Measurements from ENCODE around the gene TTYH2.

Gene TTYH2

DNA sequence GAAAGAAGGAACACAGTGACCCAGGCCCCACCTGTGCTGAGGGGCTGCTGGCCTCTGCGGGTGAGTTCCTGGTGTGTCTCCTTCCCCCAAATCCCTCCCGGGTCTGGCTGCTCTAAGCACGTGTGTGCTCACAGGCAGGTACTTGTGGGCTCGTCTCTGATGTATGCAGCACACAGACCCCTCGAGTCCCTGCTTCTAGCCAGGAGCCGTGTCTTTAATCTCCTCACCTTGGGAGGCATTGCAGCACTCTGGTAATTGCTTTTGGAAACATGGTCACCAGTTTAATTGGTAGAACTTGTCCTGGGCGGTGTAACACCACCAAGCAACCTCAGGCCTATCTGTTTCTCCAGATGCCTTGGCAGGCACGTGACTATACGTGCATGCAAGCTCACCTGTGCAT is 18.7 kb upstream of the TTYH2 start:
- no peak for DNase-seq (ENCODE audit: low read depth)

DNA sequence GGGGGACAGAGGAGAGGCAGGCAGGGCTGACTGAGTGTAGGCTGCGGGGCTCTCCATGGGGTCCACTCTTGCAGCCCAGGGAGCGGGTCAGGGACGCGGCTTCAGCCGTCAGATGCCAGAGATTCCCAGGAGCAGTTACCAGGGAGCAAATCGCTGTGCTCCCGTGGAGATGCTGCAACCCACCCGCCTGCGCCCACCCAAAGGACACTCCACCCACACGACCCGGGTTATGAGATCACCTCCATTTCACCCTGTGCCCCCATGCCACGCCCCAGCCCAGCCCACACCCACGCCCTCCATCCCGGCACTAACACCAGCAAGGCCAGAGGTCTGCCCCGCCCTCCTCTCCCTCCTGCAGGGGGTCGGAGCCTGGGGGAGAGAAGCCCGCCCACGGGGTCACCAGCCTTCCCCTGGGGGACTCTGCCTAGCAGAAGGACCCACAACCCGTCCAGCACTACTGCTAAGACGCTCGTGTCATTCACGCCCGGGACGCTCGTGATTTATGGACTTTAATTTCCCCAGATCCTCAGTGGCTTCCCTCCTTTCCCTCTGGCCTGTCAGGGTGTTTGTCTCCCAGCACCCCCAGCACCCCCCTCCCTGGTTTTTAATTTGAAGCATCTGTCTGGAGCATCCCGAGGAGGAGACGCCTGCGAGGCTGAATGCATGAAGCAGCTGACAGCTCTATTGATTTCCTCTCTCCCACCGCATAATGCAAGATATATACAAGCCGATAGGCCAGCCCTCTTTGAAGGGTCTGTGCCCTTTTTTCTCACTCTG is 16.6 kb upstream of the TTYH2 start:
- DNase-seq (ENCODE audit: low read depth), result no peak

DNA sequence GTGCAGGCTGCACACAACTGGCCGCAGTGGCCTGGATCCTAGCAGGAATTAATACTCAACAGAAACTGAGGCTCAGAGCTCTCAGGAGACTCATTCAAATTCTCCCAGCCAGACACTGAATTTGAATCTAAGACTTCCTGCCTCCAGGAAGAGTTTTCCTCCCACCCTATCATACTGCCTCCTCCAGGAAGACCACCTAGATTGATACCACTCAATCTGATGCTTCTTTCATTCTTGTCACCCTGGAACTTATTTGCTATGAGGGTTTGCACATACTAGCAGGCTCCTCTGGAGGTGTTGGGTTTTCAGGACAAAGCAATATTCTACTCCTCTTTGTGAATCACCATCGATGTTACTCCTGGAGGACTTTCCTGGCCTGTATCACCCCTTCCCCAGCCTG is 15.6 kb upstream of the TTYH2 start:
- DNase-seq (ENCODE audit: low read depth), result no peak

DNA sequence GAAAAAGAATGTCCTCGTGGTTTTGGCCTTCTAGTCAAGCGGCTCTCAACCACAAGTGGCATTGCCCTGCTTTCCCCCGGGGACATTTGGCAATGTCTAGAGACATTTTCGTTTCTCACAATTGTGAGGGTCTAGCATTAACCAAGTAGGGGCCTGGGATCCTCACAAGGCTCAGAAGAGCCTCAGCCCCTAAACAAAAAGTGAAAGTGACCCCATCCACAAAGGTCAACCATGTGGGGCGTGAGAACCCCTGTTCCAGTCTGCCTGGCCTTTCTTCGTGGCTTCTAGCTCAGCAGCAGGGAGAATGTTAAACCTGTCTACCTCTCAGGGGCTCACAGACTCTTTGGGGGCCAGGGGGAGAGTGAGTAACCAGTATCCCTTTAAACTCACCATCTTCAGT is 14.7 kb upstream of the TTYH2 start:
- no peak for DNase-seq (ENCODE audit: low read depth)

DNA sequence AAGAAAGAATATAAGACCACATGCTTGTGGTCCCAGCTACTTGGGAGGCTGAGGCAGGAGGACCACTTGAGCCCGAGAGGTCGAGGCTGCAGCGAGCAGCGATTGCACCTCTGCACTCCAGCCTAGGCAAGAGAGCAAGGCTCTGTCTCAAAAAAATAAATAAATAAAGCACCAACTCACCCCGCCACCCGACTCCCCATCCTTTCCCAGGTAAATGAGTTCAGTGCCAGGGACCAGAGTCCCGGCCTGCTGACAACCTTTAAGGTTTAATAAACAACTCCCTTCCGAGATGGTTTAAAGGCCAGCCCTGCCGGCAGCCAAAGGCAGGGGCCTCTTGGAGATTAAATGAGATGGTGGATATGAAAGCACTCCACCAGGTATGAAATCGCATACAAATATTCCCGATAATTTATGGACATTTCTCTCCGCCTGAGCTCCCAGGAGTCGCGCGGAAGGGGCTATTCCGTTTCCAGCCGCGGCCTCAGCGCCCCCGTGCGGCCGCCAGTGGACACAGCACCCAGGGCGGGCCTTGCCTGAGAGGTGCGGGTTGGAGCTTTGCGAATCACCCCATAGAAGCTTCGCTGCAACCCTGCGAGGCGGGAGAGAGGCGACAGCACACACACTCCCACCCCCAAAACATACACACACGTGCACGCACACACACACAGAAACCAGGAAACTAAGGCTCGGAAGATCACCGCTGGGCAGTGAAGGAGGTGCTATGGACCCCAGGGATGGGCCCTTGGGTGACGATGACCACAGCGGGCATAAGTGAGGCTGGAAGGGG is 13.9 kb upstream of the TTYH2 start:
- DNase-seq (ENCODE audit: low read depth), result no peak

DNA sequence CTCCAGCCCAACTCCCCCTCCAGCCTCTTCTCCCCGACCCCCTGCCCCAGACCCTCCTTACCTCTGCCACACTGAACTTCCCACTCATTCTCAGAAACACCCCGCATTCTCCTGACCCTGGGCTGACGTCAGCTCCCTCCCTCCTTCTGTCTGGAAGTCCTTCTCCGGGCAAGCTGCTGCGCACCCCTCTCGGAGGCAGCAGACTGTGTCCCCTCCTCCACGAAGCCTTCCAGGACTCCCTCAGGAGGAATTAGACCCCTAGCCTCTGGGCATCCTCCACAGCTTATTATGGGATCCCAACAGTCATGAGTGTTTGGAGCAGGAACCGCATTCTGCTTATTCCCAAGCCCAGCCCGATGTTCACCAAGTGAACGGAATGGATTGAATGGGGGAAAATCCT is 13.3 kb upstream of the TTYH2 start:
- no peak for DNase-seq (ENCODE audit: low read depth)

DNA sequence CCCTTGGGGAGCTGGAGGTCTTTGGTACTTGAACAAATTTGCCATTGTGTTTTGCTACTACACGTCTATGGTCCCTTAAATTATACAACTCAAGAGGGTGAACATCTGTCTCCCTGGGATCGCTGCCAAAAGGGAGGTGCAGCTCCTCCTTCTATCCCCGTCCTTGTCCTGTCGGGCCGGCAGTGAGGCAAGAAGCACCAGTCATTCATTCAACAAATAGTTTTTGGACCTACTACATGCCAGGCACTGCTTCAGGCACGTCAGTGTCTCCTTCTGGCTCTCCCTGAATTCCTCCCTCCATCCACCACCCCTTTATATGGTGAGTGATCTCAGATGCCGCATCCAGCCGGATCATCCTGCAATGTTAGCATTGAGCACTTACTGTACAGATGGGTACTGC is 12.1 kb upstream of the TTYH2 start:
- DNase-seq (ENCODE audit: low read depth), result no peak

DNA sequence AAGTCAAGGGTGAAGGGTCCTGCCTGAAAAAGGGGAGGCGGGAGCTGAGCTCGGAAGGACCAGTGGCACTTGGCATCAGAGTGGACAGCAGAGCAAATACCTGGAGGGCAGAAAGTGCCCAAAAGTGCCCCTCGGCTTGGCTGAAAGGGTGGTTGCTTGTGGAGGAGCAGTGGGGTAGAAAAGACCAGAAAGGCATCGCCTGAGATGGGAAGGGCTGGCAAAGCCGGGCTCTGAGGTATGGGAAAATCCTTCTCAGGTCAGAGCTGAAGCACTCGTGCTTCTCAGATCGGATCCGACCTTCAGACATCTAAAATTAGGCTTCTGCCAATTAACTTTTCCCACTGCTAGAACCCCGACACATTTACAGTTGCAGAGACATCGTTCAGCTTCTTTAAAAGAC is 11.4 kb upstream of the TTYH2 start:
- no peak for DNase-seq (ENCODE audit: low read depth)

DNA sequence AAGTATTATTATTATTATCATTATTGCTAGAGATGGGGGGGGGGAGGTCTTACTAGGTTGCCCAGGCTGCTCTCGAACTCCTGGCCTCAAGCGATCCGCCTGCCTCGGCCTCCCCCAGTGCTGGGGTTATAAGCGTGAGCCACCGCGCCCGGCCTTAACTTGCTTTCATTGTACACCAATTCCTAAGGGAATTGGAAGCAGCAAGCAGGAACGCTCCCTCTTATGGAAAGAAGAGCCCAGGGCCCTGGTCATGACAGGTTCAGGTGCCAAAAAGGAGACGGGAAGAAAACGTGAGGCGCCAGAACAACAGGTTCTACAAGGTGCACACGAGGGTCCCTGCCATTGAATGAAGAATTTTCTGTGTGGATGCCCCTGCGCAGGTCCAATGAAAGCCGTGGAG is 10.4 kb upstream of the TTYH2 start:
- no peak for DNase-seq (ENCODE audit: low read depth)

DNA sequence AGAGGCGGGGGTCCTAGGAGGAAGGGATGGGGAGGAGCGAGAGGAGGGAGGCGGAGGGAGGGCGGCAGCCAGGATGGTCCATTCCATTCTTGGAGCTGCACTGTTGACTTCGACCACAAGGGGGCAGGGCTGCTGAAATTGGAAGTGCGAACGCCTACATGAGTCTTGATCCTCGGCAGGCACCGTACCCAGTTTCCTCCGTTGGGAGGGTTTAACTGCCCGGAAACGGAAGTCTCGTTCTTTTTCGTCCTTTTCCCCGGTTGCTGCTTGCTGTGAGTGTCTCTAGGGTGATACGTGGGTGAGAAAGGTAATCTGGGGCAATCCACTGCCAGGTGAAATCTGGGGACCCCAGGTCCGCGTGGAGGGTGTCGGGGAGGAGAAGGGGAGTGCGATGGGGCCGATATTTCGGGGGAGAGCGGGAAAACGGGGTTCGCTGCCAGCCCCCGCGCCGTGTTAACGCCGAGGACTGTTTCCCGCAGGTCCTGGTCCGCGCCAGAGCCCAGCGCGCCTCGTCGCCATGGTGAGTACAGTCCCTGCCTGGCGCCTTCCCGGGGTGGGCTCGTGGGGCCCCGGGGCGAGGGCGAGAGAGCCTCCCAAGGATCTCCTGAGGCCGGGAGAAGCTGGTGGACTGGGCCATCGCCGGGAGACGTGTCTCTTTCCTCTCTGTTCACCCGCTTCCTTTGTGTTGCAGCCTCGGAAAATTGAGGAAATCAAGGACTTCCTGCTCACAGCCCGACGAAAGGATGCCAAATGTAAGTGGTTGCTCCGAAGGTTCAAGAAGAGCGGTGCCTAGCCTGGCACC is 9.7 kb upstream of the TTYH2 start, which contains the start of gene RPL38:
RPL38 (plus strand) TSS at position 240 of the 802 bp plus-strand sequence; CDS start at position 518, 278 bp downstream.
- DNase-seq (ENCODE audit: low read depth), result peak; percentile 94

DNA sequence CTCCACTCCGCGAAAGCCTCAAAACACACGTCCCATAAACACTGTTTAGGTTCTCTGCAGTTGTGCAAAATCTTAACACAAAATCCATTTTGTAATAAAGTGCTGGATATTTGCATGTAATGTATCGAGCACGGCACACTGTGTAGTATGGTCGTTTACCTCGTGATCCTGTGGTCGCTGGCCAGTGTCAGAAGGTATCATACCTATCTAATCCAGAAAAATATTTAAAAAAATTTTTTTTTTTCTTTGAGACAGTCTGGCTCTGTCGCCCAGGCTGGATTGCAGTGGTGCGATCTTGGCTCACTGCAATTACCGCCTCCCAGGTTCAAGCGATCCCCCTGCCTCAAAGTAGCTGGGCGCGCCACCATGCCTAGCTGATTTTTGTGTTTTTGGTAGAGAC is 8.9 kb upstream of the TTYH2 start:
- no peak for DNase-seq (ENCODE audit: low read depth)

DNA sequence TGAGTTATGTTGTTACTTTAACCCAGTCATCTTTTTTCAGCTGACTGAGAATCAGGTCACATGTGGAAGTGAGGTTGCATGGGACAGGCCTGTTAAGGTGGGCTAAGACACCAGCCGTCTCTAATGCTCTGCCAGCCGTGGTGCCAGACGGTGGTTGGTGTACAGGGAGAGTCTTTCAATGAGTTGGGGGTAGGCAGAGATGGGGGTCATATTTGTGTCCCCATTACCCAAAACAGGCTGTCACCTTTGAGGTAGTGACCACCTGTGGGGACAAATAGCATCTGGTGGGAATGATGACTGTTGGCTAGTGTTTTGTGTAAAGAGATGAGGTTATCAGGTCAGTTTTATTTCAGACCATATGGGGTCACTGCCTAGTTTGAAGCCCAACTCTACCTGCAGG is 8.1 kb upstream of the TTYH2 start:
- DNase-seq (ENCODE audit: low read depth), result no peak

DNA sequence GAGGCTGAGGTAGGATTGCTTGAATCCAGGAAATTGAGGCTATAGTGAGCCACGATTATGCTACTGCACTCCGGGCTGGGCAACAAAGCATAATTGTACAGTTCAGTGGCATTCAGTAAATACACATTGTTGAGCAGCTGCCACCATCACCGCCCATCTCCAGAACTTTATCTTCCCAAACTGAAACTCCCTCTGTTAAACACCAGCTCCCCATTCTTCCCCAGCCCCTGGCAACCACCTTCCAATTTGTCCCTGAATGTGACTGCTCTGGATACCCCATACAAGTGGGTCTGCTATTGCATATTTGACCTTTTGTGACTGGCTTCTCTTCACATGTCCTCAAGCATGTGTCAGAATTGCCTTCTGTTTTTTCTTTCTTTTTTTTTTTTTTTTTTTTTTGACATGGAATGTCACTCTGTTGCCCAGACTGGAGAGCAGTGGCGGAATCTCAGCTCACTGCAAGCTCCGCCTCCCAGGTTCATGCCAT is 7.0 kb upstream of the TTYH2 start:
- DNase-seq (ENCODE audit: low read depth), result no peak

DNA sequence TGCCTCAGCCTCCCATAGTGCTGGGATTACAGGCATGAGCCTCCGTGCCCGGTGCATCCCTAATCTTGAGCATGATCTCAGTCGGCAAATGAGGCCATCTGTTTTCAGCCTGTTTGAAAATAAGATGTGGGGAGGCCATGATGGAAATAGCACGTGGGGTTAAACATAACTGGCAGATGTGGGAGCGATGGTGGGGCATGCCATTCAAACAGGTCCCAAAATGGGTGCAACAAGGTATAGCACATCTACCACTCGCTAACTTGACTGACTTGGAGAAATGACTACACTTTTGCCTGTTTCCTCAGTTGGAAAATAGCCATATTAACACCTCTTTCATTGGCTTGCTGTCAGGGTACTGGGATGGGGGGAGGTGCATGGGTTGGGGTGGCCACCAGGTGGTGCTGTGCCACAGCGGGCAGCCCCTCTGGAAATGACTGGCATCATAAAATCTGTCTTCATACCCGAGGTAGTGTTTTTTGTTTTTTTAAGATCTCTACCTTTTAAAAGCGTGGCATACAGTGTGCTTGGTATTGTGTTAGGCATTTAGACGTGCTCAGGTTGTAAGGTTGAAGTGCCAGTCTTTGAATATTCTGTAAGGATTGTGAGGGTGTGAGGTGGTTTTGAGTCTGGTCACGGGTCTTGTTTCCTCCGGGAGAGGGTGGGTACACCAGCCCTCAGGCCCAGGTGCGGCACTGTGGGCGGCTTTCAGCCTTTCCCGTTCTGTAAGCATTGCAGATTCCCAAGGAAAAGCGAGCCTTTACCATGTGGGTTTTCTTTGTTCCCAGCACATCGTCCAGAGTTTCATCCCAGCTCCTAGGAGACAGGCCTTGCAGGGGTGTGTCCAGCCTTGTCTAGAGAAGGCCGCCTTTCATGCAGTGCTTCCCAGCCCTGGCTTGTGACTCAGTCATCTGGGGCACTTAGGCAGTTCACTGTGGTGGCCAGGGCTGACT is 2.9 kb upstream of the TTYH2 start:
- peak; percentile 58 for DNase-seq (ENCODE audit: low read depth)

DNA sequence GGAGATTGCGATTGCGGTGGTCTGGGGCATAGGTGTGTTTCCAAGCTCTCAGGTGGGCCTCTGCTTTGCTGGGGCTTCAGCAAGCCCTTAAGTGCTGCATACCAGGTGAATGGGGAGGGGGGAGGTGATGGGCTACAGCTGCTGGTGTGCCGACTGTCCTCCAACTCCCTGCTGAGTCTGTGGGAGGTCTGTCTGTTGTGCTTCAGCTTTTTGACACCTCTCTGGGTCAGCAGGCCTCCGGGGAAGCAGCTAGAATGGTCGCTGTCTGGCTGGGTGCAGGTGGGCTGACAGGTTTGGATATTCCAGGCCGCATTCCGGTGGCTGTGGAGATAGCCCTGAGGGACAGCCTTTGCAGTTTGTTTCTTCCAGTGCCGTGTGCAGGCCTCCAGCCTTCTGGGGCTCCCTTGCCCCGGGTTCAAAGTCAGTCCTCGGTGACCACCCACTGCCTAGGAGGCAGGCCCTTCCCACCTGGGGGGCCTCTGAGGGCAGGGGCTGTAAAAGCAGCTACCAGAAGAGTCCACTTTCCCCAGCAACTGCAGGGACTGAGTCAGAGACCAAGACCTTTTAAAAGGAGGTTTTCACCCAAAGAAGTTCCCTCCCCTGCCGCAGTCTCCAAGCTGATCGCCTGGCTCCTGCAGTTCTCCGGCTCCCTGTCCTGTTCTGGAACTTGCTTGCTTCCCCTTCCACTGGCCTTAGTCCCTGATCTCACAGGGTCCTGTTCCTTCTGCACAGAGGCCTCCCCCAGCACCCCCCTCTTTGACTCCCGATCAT is 2.0 kb upstream of the TTYH2 start:
- DNase-seq (ENCODE audit: low read depth), result no peak

DNA sequence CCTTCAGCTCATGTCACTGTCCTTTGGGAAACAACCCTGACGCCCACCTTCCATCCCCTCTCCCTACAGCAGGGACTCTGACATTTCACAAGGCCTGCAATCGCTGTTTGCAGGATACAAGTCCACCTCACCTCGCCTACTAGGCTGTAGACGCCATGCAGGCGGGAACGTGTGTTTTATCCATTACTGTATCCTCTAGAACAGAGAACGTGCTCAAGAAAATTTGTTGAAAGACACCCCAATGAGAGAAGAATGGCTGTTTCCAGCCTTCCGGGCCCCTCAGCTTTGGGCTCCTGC is 1.5 kb upstream of the TTYH2 start:
- no peak for DNase-seq (ENCODE audit: low read depth)

DNA sequence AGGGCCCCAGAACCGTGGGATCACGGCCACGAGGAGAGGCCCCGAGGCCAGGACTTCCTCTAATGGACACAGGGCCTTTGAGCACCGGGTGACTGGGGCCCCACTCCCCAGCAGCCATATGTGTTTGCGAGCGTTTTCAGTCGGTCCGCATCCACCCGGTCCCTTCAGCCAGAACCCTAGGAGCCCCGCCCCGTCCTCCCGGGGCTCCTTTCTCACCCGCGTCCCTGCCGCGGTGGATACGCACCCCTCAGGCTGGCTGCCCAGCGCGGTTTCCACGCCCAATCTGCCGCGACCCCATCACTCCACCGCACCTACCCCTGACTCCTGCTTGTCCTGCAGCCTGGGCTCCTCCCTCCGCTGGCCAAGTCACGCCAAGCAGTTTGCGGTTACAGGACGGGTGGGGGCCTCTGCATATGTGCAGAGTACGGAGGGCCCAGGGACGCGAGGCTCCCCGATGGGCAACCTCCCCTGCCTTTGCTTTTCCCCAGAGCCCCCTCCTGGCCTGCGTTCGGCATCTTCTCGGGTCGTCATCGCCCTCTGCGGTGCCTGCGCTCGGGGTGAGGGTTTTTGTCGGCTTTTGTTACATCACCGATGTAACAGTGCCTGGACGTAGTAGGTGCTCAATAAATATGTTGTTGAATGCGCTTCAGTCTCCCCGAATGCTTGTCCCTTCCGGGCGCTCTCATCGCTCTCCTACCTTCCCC is 1.0 kb upstream of the TTYH2 start:
- DNase-seq (ENCODE audit: low read depth), result peak; percentile 13

DNA sequence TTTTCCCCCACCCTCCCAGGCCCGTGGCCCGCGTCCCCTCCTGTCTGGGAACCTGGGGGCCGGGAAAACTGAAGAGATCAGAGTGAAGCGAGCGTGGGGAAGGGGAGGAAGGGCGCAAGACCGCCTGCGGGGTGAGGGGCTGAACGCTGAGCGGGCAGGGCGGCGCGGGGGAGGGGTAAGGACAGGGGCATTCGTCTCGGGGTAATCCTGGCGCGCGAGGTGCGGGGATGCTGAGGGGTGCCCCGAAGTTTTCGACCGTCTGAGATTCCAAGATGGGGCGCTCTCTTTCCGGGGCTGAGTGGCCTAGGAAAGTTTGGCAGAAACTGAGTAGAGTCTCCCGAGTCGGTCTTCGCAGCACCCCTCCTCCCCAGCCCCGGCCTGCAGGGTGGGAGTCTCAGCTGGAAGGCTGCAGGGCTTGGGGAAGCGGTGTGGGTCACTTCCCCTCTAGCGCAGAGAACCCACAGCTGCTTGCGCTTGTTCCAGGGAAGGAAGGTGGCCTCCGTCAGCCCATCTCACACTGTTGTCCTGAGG is 555 bp downstream of the TTYH2 start:
- DNase-seq (ENCODE audit: low read depth), result no peak

DNA sequence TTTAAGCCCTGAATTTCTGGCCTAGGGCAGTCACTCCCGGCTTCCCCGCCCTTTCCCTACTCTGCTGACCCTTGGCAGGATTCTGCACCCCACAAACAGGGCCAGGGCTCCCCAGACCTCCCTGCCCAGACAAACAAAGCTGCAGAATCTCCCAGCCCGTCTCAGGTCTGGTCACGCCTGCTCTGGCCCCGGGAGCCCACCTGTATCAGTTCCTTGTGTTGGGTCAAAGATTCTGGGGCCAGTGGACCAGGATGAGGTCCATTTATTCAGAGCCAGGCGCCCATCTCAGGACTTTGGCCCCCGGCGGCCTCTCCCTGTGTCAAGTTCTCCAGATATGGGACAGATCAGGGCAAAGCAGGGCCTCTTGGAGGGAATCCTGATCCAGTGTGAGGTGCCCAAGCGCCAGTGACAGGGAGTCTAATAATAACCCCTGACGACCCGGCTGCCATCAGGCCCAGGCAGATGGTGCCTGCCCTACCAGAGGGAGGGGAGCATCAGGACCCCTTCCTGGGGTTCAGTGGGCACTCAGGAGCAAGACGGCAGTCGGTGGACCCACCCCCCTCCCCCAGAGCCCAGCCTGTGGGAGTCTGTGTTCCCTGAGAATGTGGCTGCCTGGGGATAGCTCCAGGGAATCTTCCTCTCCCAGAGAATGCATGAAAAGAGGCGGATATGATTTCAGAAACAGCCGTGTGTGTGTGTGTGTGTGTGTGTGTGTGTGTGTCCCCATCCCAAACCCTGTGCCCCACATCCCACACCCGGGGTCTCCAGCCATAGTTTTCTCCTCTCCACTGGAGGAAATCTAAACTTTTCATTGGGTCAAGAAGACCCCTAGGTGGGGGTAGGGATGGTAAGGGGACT is 1.3 kb downstream of the TTYH2 start:
- no peak for DNase-seq (ENCODE audit: low read depth)

Data from stimulated activated CD8-positive, alpha-beta memory T cell treated with anti-CD3 and anti-CD28 coated beads, Interleukin-15, amount 100 ng/mL, for 24 hours (primary cell).